Lower leg skin (tissue), 4 donors: Measurements from ENCODE around the gene TRIM67. TPM values are rescaled to one million over a fixed set of nuclear protein-coding genes. Genes with fewer than 3 reads are reported as not detected.
"Not testable (repeated sequence)": the region's sequence is repeated elsewhere in the genome, so short reads cannot be mapped to it uniquely, and the experiment has no call there.

Experiments used
- DNase-seq, 2 donors: peaks; one replicate each; pipeline ENCODE4 v3.0.0-alpha.2; 2019; ENCODE audit warnings: low spot score in 2 of 2
- H3K4me3 ChIP-seq: fragments of 200-600 bp; sonication (generic); 2 replicates; pipeline ENCODE4 v1.5.1; 2017; ENCODE audit warnings: mild to moderate bottlenecking, low read depth; ENCODE audit not compliant: poor library complexity, severe bottlenecking
- POLR2A ChIP-seq, 2 donors: fragments of 450-650 bp; IDR thresholded peaks; one replicate each; pipeline ENCODE4 v1.6.1; 2016 to 2017; ENCODE audit warnings: antibody characterized with exemption in 2 of 2, mild to moderate bottlenecking in 1 of 2, moderate library complexity in 1 of 2
- WGBS, 2 donors: methylation state at CpG; one replicate each; pipeline ENCODE4 v1.1.5; 2018; 5-methylcytosine and 5-hydroxymethylcytosine counted together
- intact Hi-C: fragments of 100-400 bp; cut with DNase I; formaldehyde crosslinking; loops from one replicate; pipeline ENCODE4 v1.15.0; 2023; ENCODE audit warnings: low total_unique reads
- total RNA-seq, 4 donors: library from RNA; depleted of rRNA; stranded (reverse); fragments of >200 nt; gene quantifications; one replicate each; pipeline ENCODE4 v1.1.0, GENCODE V29; 2016
- TF ChIP-seq, protein P1 (sequence below), 3 donors: fragments of 450-650 bp; IDR thresholded peaks; one replicate each; pipeline ENCODE4 v1.5.1; 2016; ENCODE audit warnings: antibody characterized with exemption in 3 of 3, mild to moderate bottlenecking in 3 of 3, moderate library complexity in 2 of 3

TRIM67 gene
- total RNA-seq, 4 donors from 2014 or later = 0.03 to 0.29 TPM; not detected in 2

DNA sequence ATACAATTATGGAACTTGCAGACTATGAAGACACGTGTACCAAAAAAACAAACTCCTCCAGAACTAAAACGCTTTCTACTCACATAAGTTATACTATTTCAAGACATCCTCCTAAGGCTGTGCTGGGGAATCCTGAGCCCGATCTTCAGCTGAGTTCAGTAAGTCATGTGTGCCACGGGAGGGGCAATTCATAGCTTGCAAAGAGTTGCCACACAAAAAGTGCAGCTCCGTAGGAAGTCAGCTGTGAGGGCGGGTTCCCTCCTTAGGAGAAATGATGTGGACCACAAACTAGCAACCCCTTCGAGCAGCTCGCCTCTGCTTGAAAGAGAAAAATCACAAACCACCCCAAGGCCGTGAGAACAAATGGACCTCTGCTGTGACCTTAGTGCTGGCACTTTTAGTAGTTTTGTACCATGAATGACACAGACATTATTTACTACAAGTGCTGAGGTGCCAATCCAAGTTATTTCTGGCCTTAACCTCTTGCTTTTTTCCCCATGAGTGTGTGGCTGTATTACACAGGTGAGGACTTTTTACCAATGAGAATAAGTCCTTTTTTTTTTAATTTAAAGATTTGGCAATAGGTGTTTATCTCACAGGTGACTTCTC, 35.8 kb upstream of the TRIM67 start:
- no peak for DNase-seq
- 64 to 68% methylated on average over 9 of the region's 9 CpGs for WGBS, 2 donors
- intact Hi-C loops = no loop called here
- TF ChIP-seq, protein P1, sequence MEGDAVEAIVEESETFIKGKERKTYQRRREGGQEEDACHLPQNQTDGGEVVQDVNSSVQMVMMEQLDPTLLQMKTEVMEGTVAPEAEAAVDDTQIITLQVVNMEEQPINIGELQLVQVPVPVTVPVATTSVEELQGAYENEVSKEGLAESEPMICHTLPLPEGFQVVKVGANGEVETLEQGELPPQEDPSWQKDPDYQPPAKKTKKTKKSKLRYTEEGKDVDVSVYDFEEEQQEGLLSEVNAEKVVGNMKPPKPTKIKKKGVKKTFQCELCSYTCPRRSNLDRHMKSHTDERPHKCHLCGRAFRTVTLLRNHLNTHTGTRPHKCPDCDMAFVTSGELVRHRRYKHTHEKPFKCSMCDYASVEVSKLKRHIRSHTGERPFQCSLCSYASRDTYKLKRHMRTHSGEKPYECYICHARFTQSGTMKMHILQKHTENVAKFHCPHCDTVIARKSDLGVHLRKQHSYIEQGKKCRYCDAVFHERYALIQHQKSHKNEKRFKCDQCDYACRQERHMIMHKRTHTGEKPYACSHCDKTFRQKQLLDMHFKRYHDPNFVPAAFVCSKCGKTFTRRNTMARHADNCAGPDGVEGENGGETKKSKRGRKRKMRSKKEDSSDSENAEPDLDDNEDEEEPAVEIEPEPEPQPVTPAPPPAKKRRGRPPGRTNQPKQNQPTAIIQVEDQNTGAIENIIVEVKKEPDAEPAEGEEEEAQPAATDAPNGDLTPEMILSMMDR (IDR thresholded peaks at IDR 0.05) = no peak
- TF ChIP-seq POLR2A (IDR thresholded peaks at IDR 0.05) = no peak
- H3K4me3 ChIP-seq = no peak overlapping the region

DNA sequence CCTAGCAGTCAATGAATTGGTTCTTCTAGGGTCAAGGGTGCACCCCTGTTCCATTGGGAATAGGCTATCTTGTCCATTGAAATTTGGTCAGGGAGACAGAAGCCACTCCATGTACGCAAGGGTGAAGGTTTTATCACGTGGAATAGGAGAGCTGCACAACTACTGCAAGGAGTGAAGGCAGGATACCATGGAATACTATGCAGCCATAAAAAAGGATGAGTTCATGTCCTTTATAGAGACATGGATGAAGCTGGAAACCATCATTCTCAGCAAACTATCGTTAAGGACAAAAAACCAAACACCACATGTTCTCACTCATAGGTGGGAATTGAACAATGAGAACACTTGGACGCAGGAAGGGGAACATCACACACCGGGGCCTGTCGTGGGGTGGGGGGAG, 34.8 kb upstream of the TRIM67 start:
- 88 to 94% methylated on average over 6 of the region's 6 CpGs for WGBS, 2 donors
- DNase-seq, H3K4me3 ChIP-seq, intact Hi-C loops: not testable (repeated sequence)

DNA sequence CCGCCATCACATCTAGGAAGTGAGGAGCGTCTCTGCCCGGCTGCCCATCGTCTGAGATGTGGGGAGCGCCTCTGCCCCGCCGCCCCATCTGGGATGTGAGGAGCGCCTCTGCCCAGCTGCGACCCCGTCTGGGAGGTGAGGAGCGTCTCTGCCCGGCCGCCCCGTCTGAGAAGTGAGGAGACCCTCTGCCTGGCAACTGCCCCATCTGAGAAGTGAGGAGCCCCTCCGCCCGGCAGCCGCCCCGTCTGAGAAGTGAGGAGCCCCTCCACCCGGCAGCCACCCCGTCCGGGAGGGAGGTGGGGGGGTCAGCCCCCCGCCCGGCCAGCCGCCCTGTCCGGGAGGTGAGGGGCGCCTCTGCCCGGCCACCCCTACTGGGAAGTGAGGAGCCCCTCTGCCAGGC, 33.4 kb upstream of the TRIM67 start:
- intact Hi-C loops, H3K4me3 ChIP-seq, DNase-seq: not testable (repeated sequence)
- 98 to 99% methylated on average over 9 to 19 of the region's 27 CpGs for WGBS, 2 donors

DNA sequence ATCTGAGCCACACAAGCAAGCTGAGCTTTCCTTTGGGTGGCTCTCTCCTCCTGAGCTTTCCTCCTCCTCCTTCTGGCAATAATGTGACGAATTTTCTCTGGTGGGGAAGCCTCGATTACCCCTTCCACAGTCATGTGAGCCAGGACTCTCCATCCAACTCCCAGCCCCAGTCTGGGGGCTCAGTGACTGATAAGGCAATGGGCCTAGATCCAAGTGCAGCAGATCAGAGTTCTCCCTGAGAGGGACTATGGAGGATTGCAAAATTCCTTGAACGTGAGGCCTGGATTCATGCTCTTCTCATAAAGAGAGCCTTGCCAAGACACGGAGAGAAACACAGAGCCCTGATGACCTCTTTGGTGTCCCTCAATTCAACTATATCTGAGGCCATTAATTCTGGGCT, 31.3 kb upstream of the TRIM67 start:
- no peak for DNase-seq
- intact Hi-C loops = no loop called here
- 58 to 77% methylated on average over 4 of the region's 4 CpGs for WGBS, 2 donors

DNA sequence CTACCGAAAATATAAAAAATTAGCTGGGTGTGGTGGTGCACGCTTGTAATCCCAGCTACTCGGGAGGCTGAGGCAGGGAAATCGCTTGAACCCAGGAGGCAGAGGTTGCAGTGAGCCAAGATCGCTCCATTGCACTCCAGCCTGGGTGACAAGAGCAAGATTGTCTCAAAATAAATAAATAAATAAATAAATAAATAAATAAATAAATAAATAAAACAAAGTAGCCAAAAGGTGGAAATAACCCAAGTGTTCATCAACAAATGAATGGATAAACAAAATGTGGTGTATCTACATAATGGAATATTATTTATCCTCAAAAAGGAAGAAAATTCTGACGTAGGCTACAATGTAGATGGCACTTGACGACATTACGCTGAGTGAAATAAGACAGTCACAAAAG, 29.3 kb upstream of the TRIM67 start:
- WGBS, 2 donors = 95 to 98% methylated on average over 8 of the region's 8 CpGs
- H3K4me3 ChIP-seq, intact Hi-C loops, DNase-seq: not testable (repeated sequence)

More for the DNA sequence above, 31.3 kb upstream of the TRIM67 start:
- H3K4me3 ChIP-seq = no peak overlapping the region
- TF ChIP-seq POLR2A (IDR thresholded peaks at IDR 0.05) = no peak
- TF ChIP-seq, protein P1 (IDR thresholded peaks at IDR 0.05) = no peak

DNA sequence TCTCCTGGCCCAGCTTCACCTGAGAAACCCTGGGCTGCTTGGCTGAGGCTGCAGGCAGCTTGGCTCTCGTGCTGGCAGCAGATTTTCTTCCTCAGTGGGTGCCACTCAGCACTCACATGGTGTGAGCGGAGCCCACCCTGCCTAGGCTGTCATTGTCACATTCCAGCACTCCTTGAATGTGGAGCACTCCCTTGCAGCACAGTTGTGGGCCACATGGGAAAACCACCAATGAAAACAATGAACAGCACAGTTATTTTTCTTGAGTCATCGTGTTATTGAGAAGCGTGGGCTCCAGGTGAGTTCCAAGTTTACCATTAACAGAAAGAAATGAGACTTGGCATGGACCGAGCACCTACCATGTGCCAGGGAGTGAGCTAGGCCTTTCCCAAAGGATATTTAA, 27.2 kb upstream of the TRIM67 start:
- TF ChIP-seq POLR2A (IDR thresholded peaks at IDR 0.05) = no peak
- DNase-seq = no peak
- intact Hi-C loops = no loop called here

DNA sequence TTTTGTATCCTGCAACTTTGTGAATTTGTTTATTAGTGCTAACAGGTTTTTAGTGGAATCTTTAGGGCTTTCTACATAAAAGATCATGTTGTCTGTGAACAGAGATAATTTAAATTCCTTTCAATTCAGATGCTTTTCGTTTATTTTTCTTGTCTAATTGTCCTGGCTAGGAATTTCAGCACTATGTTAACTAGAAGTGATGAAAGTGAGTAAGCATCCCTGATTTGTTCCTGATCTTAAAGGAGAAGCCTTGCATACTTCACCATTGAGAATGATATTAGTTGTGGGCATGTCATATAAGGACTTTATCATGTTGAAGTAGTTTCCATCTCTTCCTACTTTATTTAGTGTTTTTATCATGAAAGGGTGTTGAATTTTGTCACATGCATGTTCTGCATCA, 23.6 kb upstream of the TRIM67 start:
- no peak for DNase-seq
- TF ChIP-seq, protein P1 (IDR thresholded peaks at IDR 0.05) = no peak
- TF ChIP-seq POLR2A (IDR thresholded peaks at IDR 0.05) = no peak
- WGBS, 2 donors = 28 to 30% methylated on average over 1 of the region's 1 CpG
- intact Hi-C loops = no loop called here
- no peak overlapping the region for H3K4me3 ChIP-seq

More for the DNA sequence above, 27.2 kb upstream of the TRIM67 start:
- no peak overlapping the region for H3K4me3 ChIP-seq
- 60 to 66% methylated on average over 5 of the region's 5 CpGs for WGBS, 2 donors

DNA sequence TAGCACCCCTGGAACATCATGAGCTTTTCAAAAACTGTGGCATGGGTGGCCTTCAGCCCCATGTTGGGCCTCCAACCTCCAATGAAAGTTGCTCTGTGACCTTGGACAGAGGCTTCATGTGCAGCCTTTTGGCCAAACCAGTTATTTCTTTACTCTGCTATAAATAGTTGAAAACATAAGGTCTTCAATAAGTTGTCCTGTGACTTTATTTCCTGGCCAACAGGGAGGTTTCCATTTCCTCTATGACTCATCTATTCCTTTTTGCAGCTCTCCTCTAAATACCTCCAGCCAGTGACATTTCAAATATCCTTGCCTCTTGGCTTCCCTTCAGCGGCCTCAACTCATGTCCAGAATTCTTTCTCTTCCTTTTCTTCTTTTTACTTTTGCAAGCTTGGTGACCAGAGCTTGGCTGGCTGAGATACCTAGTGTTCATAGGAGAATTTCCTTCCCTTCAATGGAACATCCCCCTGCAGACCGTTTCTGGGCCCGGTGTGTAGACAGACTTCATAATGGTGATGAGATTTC, 22.7 kb upstream of the TRIM67 start:
- no peak for DNase-seq
- no peak overlapping the region for H3K4me3 ChIP-seq
- TF ChIP-seq, protein P1 (IDR thresholded peaks at IDR 0.05) = no peak
- no peak for TF ChIP-seq POLR2A (IDR thresholded peaks at IDR 0.05)
- intact Hi-C loops = no loop called here
- 46 to 56% methylated on average over 3 of the region's 3 CpGs for WGBS, 2 donors
